Smooth muscle cell (in vitro differentiated cells): ENCODE measurements around the gene MALSU1. TPM values are rescaled to one million over a fixed set of nuclear protein-coding genes. Genes with fewer than 3 reads are reported as not detected.

Experiments
- DNase-seq: peaks from one replicate; lab custom pipeline; 2025; ENCODE audit not compliant: unreplicated experiment; lab: John Stamatoyannopoulos, UW
- H2AFZ ChIP-seq: fragments of 200-600 bp; sonication (generic); 2 replicates; pipeline ENCODE4 v1.6.0; 2016; ENCODE audit warnings: antibody characterized with exemption, low read depth, mild to moderate bottlenecking
- H3F3A ChIP-seq: fragments of 200-600 bp; sonication (generic); 2 replicates; pipeline ENCODE4 v1.6.0; 2017; ENCODE audit warnings: antibody characterized with exemption, low read depth
- H3K27ac ChIP-seq: fragments of 200-600 bp; sonication (generic); 2 replicates; pipeline ENCODE4 v1.5.1; 2016; ENCODE audit warnings: low read depth, mild to moderate bottlenecking
- H3K27me3 ChIP-seq: fragments of 200-600 bp; sonication (generic); 2 replicates; pipeline ENCODE4 v1.6.1; 2016; ENCODE audit warnings: low read depth, mild to moderate bottlenecking
- H3K36me3 ChIP-seq: fragments of 200-600 bp; sonication (generic); 2 replicates; pipeline ENCODE4 v1.5.1; 2016; ENCODE audit warnings: low read depth
- H3K4me1 ChIP-seq: fragments of 200-600 bp; sonication (generic); 2 replicates; pipeline ENCODE4 v1.5.1; 2016; ENCODE audit warnings: low read depth
- H3K4me2 ChIP-seq: fragments of 200-600 bp; sonication (generic); 2 replicates; pipeline ENCODE4 v1.6.0; 2016; ENCODE audit warnings: mild to moderate bottlenecking
- H3K4me3 ChIP-seq: fragments of 200-600 bp; sonication (generic); 2 replicates; pipeline ENCODE4 v1.5.1; 2016; ENCODE audit warnings: mild to moderate bottlenecking
- H3K79me2 ChIP-seq: fragments of 200-600 bp; sonication (generic); 2 replicates; pipeline ENCODE4 v1.6.0; 2016; ENCODE audit warnings: low read depth, mild to moderate bottlenecking
- H3K9ac ChIP-seq: fragments of 200-600 bp; sonication (generic); 2 replicates; pipeline ENCODE4 v1.6.0; 2016; ENCODE audit warnings: low read depth
- H3K9me3 ChIP-seq: fragments of 200-600 bp; sonication (generic); replicated peaks from 2 replicates; pipeline ENCODE4 v1.5.1; 2016; ENCODE audit warnings: low read depth
- H4K20me1 ChIP-seq: fragments of 200-600 bp; sonication (generic); 2 replicates; pipeline ENCODE4 v1.6.0; 2016; ENCODE audit warnings: low read depth
- CTCF ChIP-seq: fragments of 200-600 bp; sonication (generic); IDR thresholded peaks from 2 replicates; pipeline ENCODE4 v1.5.1; 2017; ENCODE audit warnings: borderline replicate concordance, mild to moderate bottlenecking, antibody characterized with exemption; ENCODE audit not compliant: insufficient read depth, poor library complexity, severe bottlenecking
- WGBS: methylation state at CpG from one replicate; pipeline ENCODE4 v1.1.7; 2016; ENCODE audit warnings: low lambda C conversion rate; 5-methylcytosine and 5-hydroxymethylcytosine counted together
- polyA plus RNA-seq: library from polyadenylated mRNA; unstranded; fragments of >200 nt; fragmentation: Nextera tagmentation; extraction: Ambion mirVana; gene quantifications from 2 replicates; pipeline ENCODE4 v1.2.1, GENCODE V29; 2016
- total RNA-seq: library from RNA; depleted of rRNA; stranded (reverse); fragments of >200 nt; gene quantifications from 2 replicates; pipeline ENCODE4 v1.2.3, GENCODE V29; 2014

Gene MALSU1
- total and polyA plus RNA-seq, 2 experiments from 2014 or later: 89.8 to 107 TPM

GRCh38 chr7:23294549-23295400, 4.4 kb upstream of the MALSU1 start:
- no peak overlapping the region for H3K9ac ChIP-seq
- 93% methylated on average over 6 of the region's 6 CpGs for WGBS
- no peaks in the 10 kb centered on the region for H3K27me3 ChIP-seq
- H3F3A ChIP-seq: peaks cover 5% of the 10 kb centered on the region
- DNase-seq: no peak
- peaks cover 5% of the 10 kb centered on the region for H3K4me1 ChIP-seq
- no peak overlapping the region for H3K4me2 ChIP-seq
- no peaks in the 10 kb centered on the region for H4K20me1 ChIP-seq
- H3K79me2 ChIP-seq: peaks cover 6% of the 10 kb centered on the region
- no peak for TF ChIP-seq CTCF
- no peak overlapping the region for H2AFZ ChIP-seq
- H3K36me3 ChIP-seq: no peaks in the 10 kb centered on the region
- H3K9me3 ChIP-seq: no peaks in the 10 kb centered on the region
- no peak overlapping the region for H3K27ac ChIP-seq
- H3K4me3 ChIP-seq: no peak overlapping the region

GRCh38 chr7:23295401-23295697, 3.8 kb upstream of the MALSU1 start:
- peaks cover 5% of the 10 kb centered on the region for H3F3A ChIP-seq
- H3K4me2 ChIP-seq: no peak overlapping the region

GRCh38 chr7:23298141-23298881, 828 bp upstream of the MALSU1 start:
- Histone ChIP-seq H3K9me3 (no peaks in the 10 kb centered on the region), H3K4me1 (peaks cover 12% of the 10 kb centered on the region), H3K27me3 (no peaks in the 10 kb centered on the region), H4K20me1 (peaks cover 3% of the 10 kb centered on the region), H3K9ac (peak overlapping the region; percentile 94), H3K36me3 (no peaks in the 10 kb centered on the region), H3F3A (peaks cover 5% of the 10 kb centered on the region), H3K79me2 (peaks cover 42% of the 10 kb centered on the region), H3K27ac (peak overlapping the region; percentile 83), H2AFZ (peak overlapping the region; percentile 100), H3K4me3 (peak overlapping the region; percentile 99), H3K4me2 (peak overlapping the region; percentile 99)
- TF ChIP-seq CTCF: no peak
- no peak for DNase-seq
- WGBS: 86% methylated on average over 11 of the region's 11 CpGs

More at GRCh38 chr7:23295401-23295697, 3.8 kb upstream of the MALSU1 start:
- no peak overlapping the region for H3K27ac ChIP-seq
- TF ChIP-seq CTCF: no peak
- peaks cover 12% of the 10 kb centered on the region for H3K79me2 ChIP-seq
- H3K27me3 ChIP-seq: no peaks in the 10 kb centered on the region
- no peaks in the 10 kb centered on the region for H3K36me3 ChIP-seq
- H4K20me1 ChIP-seq: no peaks in the 10 kb centered on the region
- DNase-seq: no peak
- no peak overlapping the region for H3K9ac ChIP-seq
- H3K9me3 ChIP-seq: no peaks in the 10 kb centered on the region
- no peak overlapping the region for H2AFZ ChIP-seq
- H3K4me3 ChIP-seq: no peak overlapping the region
- H3K4me1 ChIP-seq: peaks cover 9% of the 10 kb centered on the region
